H9 (cell line): Measurements from ENCODE around the gene SYT9. TPM values are rescaled to one million over a fixed set of nuclear protein-coding genes. Genes with fewer than 3 reads are reported as not detected.
A peak's percentile ranks its signal among the peaks of the same experiment; 100 is the strongest.

Source experiments
- DNase-seq: peaks from one replicate; pipeline ENCODE4 v3.0.0-alpha.2; 2017
- H2AFZ ChIP-seq: one replicate; pipeline ENCODE4 v1.6.1; 2013; ENCODE audit warnings: mild to moderate bottlenecking, low read length, control low read depth, moderate library complexity
- H2AK5ac ChIP-seq: 2 replicates; pipeline ENCODE4 v1.6.1; 2013; ENCODE audit warnings: low read length, control low read depth, mixed read lengths; ENCODE audit not compliant: insufficient read length
- H2BK120ac ChIP-seq: one replicate; pipeline ENCODE4 v1.6.1; 2013; ENCODE audit warnings: low read depth, mild to moderate bottlenecking, low read length, control low read depth, inconsistent platforms; ENCODE audit not compliant: poor library complexity, severe bottlenecking
- H2BK12ac ChIP-seq: 2 replicates; pipeline ENCODE4 v1.6.1; 2013; ENCODE audit warnings: low read length, control low read depth, mixed read lengths, low read depth; ENCODE audit not compliant: insufficient read length
- H2BK15ac ChIP-seq: 2 replicates; pipeline ENCODE4 v1.6.1; 2013; ENCODE audit warnings: low read depth, low read length, control low read depth
- H2BK20ac ChIP-seq: one replicate; pipeline ENCODE4 v1.6.1; 2013; ENCODE audit warnings: low read depth, mild to moderate bottlenecking, low read length, control low read depth, inconsistent platforms; ENCODE audit not compliant: poor library complexity, severe bottlenecking
- H2BK5ac ChIP-seq: 2 replicates; pipeline ENCODE4 v1.6.1; 2013; ENCODE audit warnings: low read length, control low read depth, mixed read lengths; ENCODE audit not compliant: insufficient read length
- H3K14ac ChIP-seq: 2 replicates; pipeline ENCODE4 v1.6.1; 2013; ENCODE audit warnings: low read length, control low read depth; ENCODE audit not compliant: insufficient read depth
- H3K18ac ChIP-seq: 2 replicates; pipeline ENCODE4 v1.6.1; 2013; ENCODE audit warnings: low read depth, mild to moderate bottlenecking, mixed read lengths, low read length, control low read depth; ENCODE audit not compliant: insufficient read length
- H3K23ac ChIP-seq: 2 replicates; pipeline ENCODE4 v1.6.1; 2013; ENCODE audit warnings: low read length, control low read depth, mixed read lengths, low read depth; ENCODE audit not compliant: insufficient read length
- H3K23me2 ChIP-seq: 2 replicates; pipeline ENCODE4 v1.6.1; 2013; ENCODE audit warnings: low read depth, mild to moderate bottlenecking, mixed read lengths, low read length, control low read depth; ENCODE audit not compliant: insufficient read length, poor library complexity, severe bottlenecking
- H3K27ac ChIP-seq: 2 replicates; pipeline ENCODE4 v1.5.1; 2013; ENCODE audit warnings: low read length, control low read depth, mixed read lengths, low read depth; ENCODE audit not compliant: insufficient read length
- H3K27me3 ChIP-seq: 2 replicates; pipeline ENCODE4 v1.6.1; 2013; ENCODE audit warnings: low read length, control low read depth, inconsistent platforms; ENCODE audit not compliant: insufficient read depth
- H3K4ac ChIP-seq: 2 replicates; pipeline ENCODE4 v1.6.1; 2013; ENCODE audit warnings: low read depth, mild to moderate bottlenecking, control low read depth, inconsistent platforms, low read length, moderate library complexity
- H3K4me1 ChIP-seq: 2 replicates; pipeline ENCODE4 v1.6.1; 2013; ENCODE audit warnings: low read length, control low read depth, inconsistent platforms; ENCODE audit not compliant: insufficient read depth
- H3K4me2 ChIP-seq: 2 replicates; pipeline ENCODE4 v1.6.1; 2013; ENCODE audit warnings: low read length, control low read depth, mixed read lengths; ENCODE audit not compliant: insufficient read length, insufficient read depth
- H3K56ac ChIP-seq: 2 replicates; pipeline ENCODE4 v1.6.1; 2013; ENCODE audit warnings: low read depth, mild to moderate bottlenecking, mixed read lengths, low read length, control low read depth; ENCODE audit not compliant: insufficient read length
- H3K79me1 ChIP-seq: 2 replicates; pipeline ENCODE4 v1.6.1; 2013; ENCODE audit warnings: low read depth, mild to moderate bottlenecking, moderate library complexity, low read length, control low read depth, inconsistent platforms; ENCODE audit not compliant: insufficient read depth, poor library complexity, severe bottlenecking
- H3K79me2 ChIP-seq: 2 replicates; pipeline ENCODE4 v1.6.1; 2013; ENCODE audit warnings: low read length, control low read depth, inconsistent platforms; ENCODE audit not compliant: insufficient read depth
- H3K9ac ChIP-seq: 2 replicates; pipeline ENCODE4 v1.6.1; 2013; ENCODE audit warnings: low read length, control low read depth, mixed read lengths; ENCODE audit not compliant: insufficient read length; ENCODE audit errors: extremely low read depth
- H3K9me3 ChIP-seq: one replicate; pipeline ENCODE4 v1.6.1; 2013; ENCODE audit warnings: low read depth, low read length, inconsistent platforms; ENCODE audit not compliant: control insufficient read depth
- H3T11ph ChIP-seq: one replicate; pipeline ENCODE4 v1.6.1; 2013; ENCODE audit warnings: mild to moderate bottlenecking, low read length, control low read depth, inconsistent platforms
- H4K20me1 ChIP-seq: one replicate; pipeline ENCODE4 v1.6.1; 2013; ENCODE audit not compliant: control insufficient read depth, insufficient read length, insufficient read depth
- H4K5ac ChIP-seq: 2 replicates; pipeline ENCODE4 v1.6.1; 2013; ENCODE audit warnings: low read depth, mild to moderate bottlenecking, mixed read lengths, low read length, control low read depth; ENCODE audit not compliant: insufficient read length
- H4K8ac ChIP-seq: replicated peaks from 2 replicates; pipeline ENCODE4 v1.6.1; 2013; ENCODE audit warnings: low read length, control low read depth, mixed read lengths, low read depth; ENCODE audit not compliant: insufficient read length
- H4K91ac ChIP-seq: 2 replicates; pipeline ENCODE4 v1.6.1; 2013; ENCODE audit warnings: low read depth, mild to moderate bottlenecking, moderate library complexity, mixed read lengths, low read length, control low read depth; ENCODE audit not compliant: insufficient read length
- H3K27ac Mint-ChIP-seq, 3 experiments: 2 replicates in 2 of 3; 3 replicates in 1 of 3; pipeline ENCODE4 v1.8.0; 2020 to 2021; ENCODE audit warnings: mixed read lengths in 3 of 3, mild to moderate bottlenecking in 1 of 3, moderate library complexity in 1 of 3
- H3K27me3 Mint-ChIP-seq: 2 replicates; pipeline ENCODE4 v1.8.0; 2021; ENCODE audit warnings: low read depth, mild to moderate bottlenecking, moderate library complexity, mixed read lengths
- H3K36me3 Mint-ChIP-seq, 3 experiments: 2 replicates in 2 of 3; 3 replicates in 1 of 3; pipeline ENCODE4 v1.8.0; 2020 to 2021; ENCODE audit warnings: low read depth in 3 of 3, mixed read lengths in 3 of 3; ENCODE audit not compliant: insufficient read depth in 1 of 3
- H3K4me1 Mint-ChIP-seq, 2 experiments: 2 replicates each; pipeline ENCODE4 v1.8.0; 2020; ENCODE audit warnings: mixed read lengths in 2 of 2
- H3K4me3 Mint-ChIP-seq, 2 experiments: 2 replicates in 1 of 2; 3 replicates in 1 of 2; pipeline ENCODE4 v1.8.0; 2020 to 2021; ENCODE audit warnings: mild to moderate bottlenecking in 2 of 2, mixed read lengths in 2 of 2, moderate library complexity in 1 of 2
- H3K9me3 Mint-ChIP-seq, 2 experiments: 2 replicates in 1 of 2; 3 replicates in 1 of 2; pipeline ENCODE4 v1.8.0; 2020; ENCODE audit warnings: mild to moderate bottlenecking in 2 of 2, mixed read lengths in 2 of 2, moderate library complexity in 1 of 2
- CTCF ChIP-seq: fragments of 200-600 bp; sonication (generic); conservative IDR thresholded peaks from 3 replicates; pipeline ENCODE4 v1.8.0; 2021; ENCODE audit warnings: antibody characterized with exemption, mild to moderate bottlenecking
- WGBS: extraction: QIAGEN DNeasy Blood & Tissue Kit; methylation state at CpG from one replicate; pipeline ENCODE4 v1.1.7; 2013; ENCODE audit warnings: missing lambda C conversion rate, low lambda C conversion rate, mixed read lengths; ENCODE audit not compliant: insufficient read length; ENCODE audit errors: extremely low coverage; 5-methylcytosine and 5-hydroxymethylcytosine counted together
- long read RNA-seq: library from polyadenylated mRNA; unstranded; transcript quantifications from one replicate; pipeline ENCODE4 v2.0.0, GENCODE V29; 2020
- total RNA-seq: library from RNA; stranded (reverse); gene quantifications from 2 replicates; pipeline ENCODE4 v1.2.1, GENCODE V29; 2021

The SYT9 gene, protein sequence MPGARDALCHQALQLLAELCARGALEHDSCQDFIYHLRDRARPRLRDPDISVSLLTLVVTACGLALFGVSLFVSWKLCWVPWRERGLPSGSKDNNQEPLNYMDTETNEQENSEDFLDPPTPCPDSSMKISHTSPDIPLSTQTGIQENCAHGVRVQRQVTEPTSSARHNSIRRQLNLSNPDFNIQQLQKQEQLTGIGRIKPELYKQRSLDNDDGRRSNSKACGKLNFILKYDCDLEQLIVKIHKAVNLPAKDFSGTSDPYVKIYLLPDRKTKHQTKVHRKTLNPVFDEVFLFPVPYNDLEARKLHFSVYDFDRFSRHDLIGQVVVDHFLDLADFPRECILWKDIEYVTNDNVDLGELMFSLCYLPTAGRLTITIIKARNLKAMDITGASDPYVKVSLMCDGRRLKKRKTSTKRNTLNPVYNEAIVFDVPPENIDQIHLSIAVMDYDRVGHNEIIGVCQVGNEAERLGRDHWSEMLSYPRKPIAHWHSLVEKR
- total RNA-seq, result 0.63 and 0.79 TPM in 2 replicates
- long read RNA-seq, result 0 reads

GRCh38 chr11:7251836-7252682 lies at the start of gene SYT9:
Gene SYT9 (plus strand): TSS chr11:7251904. CDS start chr11:7252187, 283 bp downstream.
- Histone ChIP-seq H3K79me2 (no peaks in the 10 kb centered on the region), H3K79me1 (no peaks in the 10 kb centered on the region), H2AK5ac (no peak within 1 kb of the TSS), H3K9me3 (no peaks in the 10 kb centered on the region), H3K4me1 (peaks cover 4% of the 10 kb centered on the region; the same call in 1 of the 2 replicates), H3K23me2 (peaks cover 10% of the 10 kb centered on the region), H3K23ac (no peak within 1 kb of the TSS), H2BK20ac (no peak within 1 kb of the TSS), H4K20me1 (no peaks in the 10 kb centered on the region), H2BK120ac (no peak within 1 kb of the TSS), H2BK12ac (no peak within 1 kb of the TSS), H2AFZ (peak within 1 kb of the TSS; percentile 78), H3K9ac (peak within 1 kb of the TSS; percentile 2), H3K18ac (no peak within 1 kb of the TSS), H4K8ac (no peak within 1 kb of the TSS), H2BK5ac (no peak within 1 kb of the TSS), H2BK15ac (no peak within 1 kb of the TSS), H3K4me2 (peak within 1 kb of the TSS; percentile 52), H4K5ac (no peak within 1 kb of the TSS), H3T11ph (no peak within 1 kb of the TSS), H3K27ac (no peak within 1 kb of the TSS), H3K14ac (no peak within 1 kb of the TSS; the same call in 1 of the 2 replicates), H4K91ac (no peak within 1 kb of the TSS), H3K4ac (no peak within 1 kb of the TSS), H3K56ac (no peak within 1 kb of the TSS), H3K27me3 (peaks cover 10% of the 10 kb centered on the region; the same call in 1 of the 2 replicates)
- H3K4me1 Mint-ChIP-seq, result peaks cover 13 to 18% of the 10 kb centered on the region in 2 experiments
- no CpG with 5 or more reads among the region's 84 CpGs for WGBS
- no peak within 1 kb of the TSS for H3K27ac Mint-ChIP-seq
- H3K27me3 Mint-ChIP-seq, result peaks cover 81% of the 10 kb centered on the region
- DNase-seq, result peak; percentile 89
- H3K4me3 Mint-ChIP-seq, result peak within 1 kb of the TSS; percentile 73 to 91
- H3K36me3 Mint-ChIP-seq, result no peaks in the 10 kb centered on the region; a peak in 1 of 7 replicates
- H3K9me3 Mint-ChIP-seq, result no peaks in the 10 kb centered on the region; a peak in 1 of 5 replicates
- 0 out of 3 replicates have a peak, but pooled peaks have one; percentile 10 for TF ChIP-seq CTCF
